ENCODE measurements around the gene UST.
"Not testable (repeated sequence)": the region's sequence is repeated elsewhere in the genome, so short reads cannot be mapped to it uniquely, and the experiment has no call there.

Gene UST

DNA sequence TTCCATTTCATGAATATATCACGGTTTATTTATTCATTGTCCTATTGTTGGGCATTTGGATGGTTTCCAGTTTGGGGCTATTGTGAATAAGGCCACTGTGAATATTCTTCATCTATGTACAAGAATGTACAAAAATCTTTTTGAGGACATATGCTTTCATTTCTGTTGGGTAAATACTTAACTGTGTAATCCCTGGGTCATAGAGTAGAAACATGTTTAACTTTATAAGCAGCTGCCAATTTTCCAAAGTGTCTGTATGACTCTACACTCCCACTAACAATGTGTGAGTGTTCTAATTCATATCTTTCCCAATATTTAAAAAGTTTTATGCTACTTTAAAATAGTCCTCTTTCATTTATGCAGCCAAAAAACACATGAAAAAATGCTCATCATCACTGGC is 98.6 kb downstream of the UST start:
- DNase-seq: no peak

GRCh38 chr6:148846778-148847761 is 100.2 kb downstream of the UST start:
- DNase-seq: no peak

- DNase-seq: no peak
Observed at GRCh38 chr6:148848915-148849314, 102.1 kb downstream of the UST start.

GRCh38 chr6:148849449-148849848 is 102.6 kb downstream of the UST start:
- not testable (repeated sequence) for DNase-seq

GRCh38 chr6:148850964-148851363 is 104.1 kb downstream of the UST start:
- DNase-seq: no peak

DNA sequence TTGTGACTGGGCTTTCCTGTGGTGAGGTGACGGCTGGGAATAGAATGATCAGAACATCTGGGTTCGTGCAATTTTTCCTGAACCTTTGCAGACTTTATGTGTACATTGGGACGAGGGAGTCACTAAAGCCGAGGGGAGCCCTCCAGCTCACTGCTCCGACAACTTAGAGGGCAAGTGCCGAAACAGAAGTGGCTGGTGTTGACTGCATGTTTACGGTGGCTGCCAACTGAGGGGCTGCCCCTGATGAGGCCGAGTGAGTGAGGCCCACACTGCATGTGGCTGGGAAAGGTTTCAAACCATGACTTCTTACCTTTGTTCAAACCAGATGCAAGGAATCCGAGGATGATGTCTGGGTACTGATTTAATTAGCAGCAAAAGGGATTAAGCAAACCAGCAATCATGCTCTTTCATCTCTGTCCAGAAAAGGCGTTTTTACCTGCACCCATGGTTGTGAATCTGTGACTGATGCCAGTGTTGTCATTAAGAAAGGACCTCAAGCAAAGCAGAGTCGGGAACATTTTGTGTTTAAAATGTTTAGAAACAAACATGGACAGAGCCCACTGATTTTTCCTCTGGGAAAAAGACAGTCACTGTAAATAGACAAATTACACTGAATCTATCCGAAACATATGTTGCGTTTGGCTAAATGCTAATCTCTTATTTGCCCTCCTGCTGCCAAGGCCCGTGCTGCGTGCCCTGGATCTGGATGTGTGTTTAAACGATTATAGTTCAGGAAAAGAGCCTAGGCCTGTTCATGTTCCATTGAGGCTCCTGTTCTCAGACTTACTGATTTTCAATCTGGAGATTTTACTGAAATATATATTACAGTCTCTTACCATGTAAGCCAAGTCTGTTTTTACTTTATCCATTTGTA is 105.1 kb downstream of the UST start:
- DNase-seq: no peak

DNA sequence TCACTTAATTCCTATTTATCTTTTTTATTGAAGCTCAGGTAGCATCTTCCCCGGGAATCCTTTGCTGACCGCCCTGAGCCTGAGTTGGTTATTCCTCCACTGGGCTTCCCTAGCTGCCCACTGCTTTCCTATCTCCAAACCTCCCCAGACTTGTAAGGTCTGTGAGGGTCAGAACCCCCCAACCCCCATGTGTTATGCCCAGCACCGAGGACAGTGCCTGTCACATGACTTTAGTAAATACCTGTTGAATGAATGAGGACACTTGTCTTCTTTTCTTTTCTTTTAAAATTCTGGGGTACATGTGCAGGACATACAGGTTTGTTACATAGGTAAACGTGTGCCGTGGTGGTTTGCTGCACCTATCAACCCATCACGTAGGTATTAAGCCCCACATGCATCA is 105.9 kb downstream of the UST start:
- no peak for DNase-seq

DNA sequence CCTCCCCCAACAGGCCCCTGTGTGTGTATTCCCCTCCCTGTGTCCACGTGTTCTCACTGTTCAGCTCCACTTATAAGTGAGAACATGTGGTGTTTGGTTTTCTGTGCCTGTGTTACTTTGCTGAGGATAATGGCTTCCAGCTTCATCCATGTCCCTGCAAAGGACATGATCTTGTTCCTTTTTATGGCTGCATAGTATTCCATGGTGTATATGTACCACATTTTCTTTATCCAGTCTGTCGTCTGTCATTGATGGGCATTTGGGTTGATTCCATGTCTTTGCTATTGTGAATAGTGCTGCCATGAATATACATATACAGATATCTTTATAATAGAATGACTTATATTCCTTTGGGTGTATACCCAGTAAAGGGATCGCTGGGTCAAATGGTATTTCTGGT is 106.3 kb downstream of the UST start:
- not testable (repeated sequence) for DNase-seq

GRCh38 chr6:148854096-148854495 is 107.3 kb downstream of the UST start:
- DNase-seq: peak; percentile 28

DNA sequence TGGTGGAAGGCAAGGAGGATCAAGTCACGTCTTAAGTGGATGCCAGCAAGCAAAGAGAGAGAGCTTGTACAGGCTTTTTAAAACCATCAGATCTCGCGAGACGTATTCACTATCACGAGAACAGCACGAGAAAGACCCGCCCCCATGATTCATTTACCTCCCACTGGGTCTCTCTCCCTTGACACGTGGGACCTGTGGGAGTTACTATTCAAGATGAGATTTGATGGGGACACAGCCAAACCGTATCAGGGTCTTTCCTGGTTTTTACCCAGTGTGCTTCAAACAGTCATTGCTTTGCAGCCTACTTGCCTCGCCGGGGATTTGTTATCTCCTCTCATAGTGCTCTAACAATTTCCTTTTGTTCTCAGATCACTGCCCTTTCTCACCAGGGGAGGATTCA is 108.2 kb downstream of the UST start:
- DNase-seq: no peak

DNA sequence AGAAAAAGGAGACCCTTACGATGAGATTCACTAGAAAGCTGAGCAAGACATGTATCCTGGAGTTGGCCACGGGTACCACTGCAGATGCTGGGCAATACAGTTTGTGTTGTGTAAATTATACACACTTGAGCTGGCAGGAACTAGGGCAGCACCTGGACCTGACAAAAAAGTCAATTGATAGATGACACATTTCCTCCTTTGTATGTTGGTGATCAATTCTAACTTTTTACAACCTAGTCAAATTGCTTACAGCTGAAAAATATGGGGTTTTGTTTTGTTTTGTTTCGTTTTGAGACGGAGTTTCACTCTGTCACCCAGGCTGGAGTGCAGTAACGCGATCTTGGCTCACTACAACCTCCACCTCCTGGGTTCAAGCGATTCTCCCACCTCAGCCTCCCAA is 108.9 kb downstream of the UST start:
- no peak for DNase-seq

DNA sequence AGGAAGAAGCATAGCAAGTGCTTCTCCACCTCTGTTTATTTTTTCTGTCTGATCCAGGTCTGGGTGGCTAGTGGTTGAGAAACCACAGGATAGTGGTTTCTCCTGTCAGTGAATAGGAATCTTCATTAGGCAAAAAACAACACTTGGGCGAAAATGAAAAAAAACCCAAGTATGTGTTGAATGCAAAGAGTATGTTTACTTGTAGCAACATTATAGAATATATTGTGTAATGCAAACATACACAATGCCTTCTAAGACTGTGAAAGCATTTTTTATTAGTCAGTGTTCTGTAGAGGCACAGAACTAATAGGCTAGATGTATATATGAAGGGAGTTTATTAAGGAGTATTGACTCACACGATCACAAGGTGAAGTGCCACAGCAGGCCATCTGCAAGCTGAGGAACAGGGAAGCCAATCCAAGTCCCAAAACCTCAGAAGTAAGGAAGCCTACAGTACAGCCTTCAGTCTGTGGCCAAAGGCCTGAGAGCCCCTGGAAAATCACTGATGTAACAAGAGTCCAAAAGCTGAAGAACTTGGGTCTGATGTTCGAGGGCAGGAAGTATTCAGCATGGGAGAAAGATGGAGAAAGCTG is 111.1 kb downstream of the UST start:
- no peak for DNase-seq

GRCh38 chr6:148864132-148864531 is 117.3 kb downstream of the UST start:
- DNase-seq: not testable (repeated sequence)

GRCh38 chr6:148864941-148865340 is 118.1 kb downstream of the UST start:
- DNase-seq: peak; percentile 34

DNA sequence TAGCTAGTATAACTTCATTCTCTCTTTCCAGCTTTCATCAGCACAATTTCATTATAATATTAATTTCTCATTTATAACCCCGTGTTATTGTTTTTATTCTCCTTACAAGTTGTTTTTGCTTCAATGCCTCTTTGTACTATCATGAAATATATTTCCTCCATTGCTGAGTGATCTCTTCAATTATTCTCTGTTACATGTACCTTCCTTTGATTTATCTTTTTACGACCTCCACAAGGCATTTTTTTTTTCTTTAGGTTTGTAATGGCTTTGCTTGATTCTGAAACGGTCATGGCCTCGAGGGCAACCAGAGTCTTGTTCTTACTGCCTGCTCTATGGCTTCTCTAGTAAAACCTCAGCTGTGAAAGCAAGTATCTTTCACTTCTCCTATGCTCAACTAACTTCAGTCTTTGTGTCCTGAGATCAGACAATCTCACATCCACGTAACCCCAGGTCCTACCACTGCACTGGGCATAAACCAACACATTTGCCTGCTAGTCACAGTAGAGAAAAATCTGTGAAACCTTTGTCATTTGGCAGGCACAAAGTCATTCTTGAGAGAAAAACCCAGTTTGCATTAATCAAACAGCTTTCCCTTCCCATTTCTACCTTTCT is 119.9 kb downstream of the UST start:
- no peak for DNase-seq

DNA sequence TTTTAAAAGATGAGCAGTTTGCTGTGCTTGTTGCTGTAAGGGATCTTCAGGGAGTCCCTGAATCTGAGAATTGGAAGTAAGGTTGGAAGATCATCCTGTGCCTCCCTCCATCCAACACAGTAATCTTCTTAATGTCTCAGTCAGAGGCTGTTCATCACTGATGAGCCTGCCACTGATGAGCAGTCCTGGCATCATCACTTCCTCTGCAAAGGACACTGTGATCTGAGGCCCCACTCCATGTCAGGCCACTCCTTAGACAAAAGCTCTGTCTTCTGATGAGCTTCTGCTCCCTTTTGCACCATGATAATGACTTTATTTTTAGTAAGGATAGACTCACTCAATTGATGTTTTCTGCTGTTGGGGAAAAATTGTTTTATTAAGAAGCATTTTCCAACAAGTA is 121.0 kb downstream of the UST start:
- no peak for DNase-seq

GRCh38 chr6:148868314-148868713 is 121.5 kb downstream of the UST start:
- DNase-seq: no peak

GRCh38 chr6:148868901-148869300 is 122.1 kb downstream of the UST start:
- DNase-seq: no peak

DNA sequence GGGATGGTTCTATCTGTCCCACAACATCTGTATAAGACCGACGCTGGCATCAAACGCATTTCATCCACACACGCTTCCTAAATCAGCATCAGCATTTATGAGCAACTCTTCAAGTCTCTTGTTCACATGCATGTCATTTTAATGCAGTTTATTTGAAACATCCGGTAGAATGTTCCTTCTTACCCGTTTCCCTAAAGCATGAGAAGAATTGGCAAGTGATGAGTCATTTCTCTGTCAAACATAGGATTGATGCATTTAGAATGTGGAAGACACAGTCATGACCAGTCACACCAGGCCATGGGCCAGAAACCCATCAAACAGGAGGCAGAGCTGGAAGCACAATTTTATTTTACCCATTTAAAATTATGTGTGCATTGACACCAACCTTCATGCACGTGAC is 122.8 kb downstream of the UST start:
- DNase-seq: no peak

GRCh38 chr6:148873154-148873553 is 126.3 kb downstream of the UST start:
- DNase-seq: no peak

GRCh38 chr6:148873868-148874267 is 127.0 kb downstream of the UST start:
- no peak for DNase-seq

DNA sequence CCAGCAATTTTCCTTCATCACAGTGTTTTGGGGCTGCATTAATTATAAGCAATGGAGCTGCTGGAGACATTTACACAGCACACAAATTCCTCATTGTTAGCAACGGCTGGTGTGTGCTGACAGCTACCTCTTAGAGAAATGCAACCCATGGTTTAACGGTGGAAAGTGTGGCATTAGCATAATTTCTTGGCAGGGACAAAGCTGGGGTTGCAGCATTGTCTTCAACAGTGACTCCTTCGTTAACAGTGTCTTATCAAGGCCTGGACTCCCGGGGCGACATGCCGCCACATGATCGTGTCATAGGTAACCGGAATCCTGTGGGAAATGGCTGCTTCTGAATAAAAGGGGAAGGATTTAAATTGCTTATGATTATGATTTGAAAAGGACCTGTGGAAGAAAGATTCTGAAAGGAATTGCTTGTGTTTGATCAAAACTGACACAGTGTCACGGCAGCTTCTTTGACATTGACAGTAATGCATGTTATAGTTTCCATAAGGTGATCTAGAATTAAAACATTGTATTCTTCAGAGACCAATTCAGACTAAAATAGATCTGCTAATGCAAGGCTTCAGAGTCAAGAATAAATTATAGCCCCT is 128.0 kb downstream of the UST start:
- DNase-seq: peak; percentile 68

GRCh38 chr6:148878683-148879082 is 131.9 kb downstream of the UST start:
- DNase-seq: no peak
